AG09319 (cell line): Measurements from ENCODE around the gene HPS4.
"Not testable (repeated sequence)": the region's sequence is repeated elsewhere in the genome, so short reads cannot be mapped to it uniquely, and the experiment has no call there.

Experiments used
- DNase-seq: peaks from one replicate; pipeline ENCODE4 v3.0.0-alpha.2; 2010; ENCODE audit warnings: low read depth; ENCODE audit errors: extremely low read depth
- TF ChIP-seq, protein P1 (sequence below): IDR thresholded peaks from 2 replicates; pipeline ENCODE4 v1.5.1; 2011; ENCODE audit warnings: low read depth, mild to moderate bottlenecking, inconsistent platforms, low read length, moderate library complexity

HPS4 gene

DNA sequence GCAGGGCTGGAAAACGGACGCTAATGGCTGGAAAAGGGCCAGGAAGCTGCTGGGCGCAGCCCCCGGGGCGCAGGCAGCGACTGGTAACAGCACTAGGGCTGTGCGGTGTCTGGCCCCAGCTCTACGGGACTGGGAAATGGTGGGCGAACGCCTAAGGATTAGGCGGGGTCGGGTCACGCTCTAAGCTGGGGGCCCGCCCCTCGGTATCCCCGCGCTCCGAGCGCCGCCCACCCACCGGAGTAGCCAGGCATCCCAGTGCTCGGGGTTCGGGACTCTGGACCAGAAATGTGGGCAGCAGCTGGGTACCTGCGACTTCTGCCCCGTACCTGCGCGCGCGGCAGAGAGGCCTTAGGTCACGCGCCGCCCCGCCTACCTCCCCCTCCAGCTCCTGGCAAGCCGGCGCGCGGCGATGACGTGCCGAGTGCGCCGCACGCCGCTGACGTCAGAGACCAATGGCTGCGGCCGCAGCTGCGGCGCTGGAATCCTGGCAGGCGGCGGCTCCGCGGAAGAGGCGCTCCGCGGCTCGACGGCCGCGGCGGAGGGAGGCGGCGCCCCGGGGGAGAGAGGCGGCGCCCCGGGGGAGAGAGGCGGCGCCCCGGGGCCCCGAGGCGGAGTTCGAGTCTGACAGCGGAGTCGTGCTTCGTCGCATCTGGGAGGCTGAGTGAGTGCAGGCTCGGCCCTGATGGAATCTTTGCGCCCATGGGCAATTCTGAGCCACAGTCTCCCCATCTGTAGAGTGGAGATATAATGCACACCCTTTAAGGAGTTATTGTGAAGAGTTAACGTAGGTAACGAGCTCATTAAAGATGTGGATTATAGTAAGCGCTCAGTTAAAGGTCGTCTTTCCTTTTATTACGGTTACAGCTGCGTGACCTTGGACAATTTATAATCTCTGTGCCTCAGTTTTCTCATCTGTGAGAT, at the start of gene HPS4, which contains the start of gene SRRD:
Gene HPS4 (minus strand): TSS at position 345 of the 921 bp plus-strand sequence. CDS start 2,021 bp downstream, outside the sequence.
Gene SRRD (plus strand): TSS at position 439 of the 921 bp plus-strand sequence. CDS start 14 bp downstream, at position 453.
- TF ChIP-seq, protein P1, sequence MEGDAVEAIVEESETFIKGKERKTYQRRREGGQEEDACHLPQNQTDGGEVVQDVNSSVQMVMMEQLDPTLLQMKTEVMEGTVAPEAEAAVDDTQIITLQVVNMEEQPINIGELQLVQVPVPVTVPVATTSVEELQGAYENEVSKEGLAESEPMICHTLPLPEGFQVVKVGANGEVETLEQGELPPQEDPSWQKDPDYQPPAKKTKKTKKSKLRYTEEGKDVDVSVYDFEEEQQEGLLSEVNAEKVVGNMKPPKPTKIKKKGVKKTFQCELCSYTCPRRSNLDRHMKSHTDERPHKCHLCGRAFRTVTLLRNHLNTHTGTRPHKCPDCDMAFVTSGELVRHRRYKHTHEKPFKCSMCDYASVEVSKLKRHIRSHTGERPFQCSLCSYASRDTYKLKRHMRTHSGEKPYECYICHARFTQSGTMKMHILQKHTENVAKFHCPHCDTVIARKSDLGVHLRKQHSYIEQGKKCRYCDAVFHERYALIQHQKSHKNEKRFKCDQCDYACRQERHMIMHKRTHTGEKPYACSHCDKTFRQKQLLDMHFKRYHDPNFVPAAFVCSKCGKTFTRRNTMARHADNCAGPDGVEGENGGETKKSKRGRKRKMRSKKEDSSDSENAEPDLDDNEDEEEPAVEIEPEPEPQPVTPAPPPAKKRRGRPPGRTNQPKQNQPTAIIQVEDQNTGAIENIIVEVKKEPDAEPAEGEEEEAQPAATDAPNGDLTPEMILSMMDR = no peak
- peak; percentile 74 for DNase-seq

DNA sequence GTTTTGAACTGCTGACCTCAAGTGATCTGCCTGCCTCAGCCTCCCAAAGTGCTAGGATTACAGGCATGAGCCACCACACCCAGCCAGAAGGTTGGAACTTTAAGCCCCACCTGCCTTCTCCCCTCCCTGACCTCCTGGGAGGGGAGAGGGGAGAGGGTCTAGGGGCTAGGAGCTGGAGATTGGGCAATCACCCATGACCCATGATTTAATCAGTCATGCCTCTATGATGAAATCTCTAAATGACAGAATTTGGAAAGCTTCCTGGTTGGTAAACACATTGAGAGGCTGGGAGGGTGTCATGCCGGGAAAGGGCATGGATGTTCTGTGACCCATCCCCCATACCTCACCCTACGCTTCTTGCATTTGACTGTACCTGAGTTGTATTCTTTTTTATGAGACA, 45.8 kb upstream of the HPS4 start:
- no peak for DNase-seq

GRCh38 chr22:26528518-26528917, 44.9 kb upstream of the HPS4 start:
- DNase-seq = not testable (repeated sequence)

More for the DNA sequence above, 45.8 kb upstream of the HPS4 start:
- TF ChIP-seq, protein P1 = no peak

GRCh38 chr22:26527574-26528465, 44.2 kb upstream of the HPS4 start:
- no peak for DNase-seq
- TF ChIP-seq, protein P1 = no peak

GRCh38 chr22:26527167-26527566, 43.6 kb upstream of the HPS4 start:
- TF ChIP-seq, protein P1 = no peak
- DNase-seq = no peak

- TF ChIP-seq, protein P1 = no peak
- DNase-seq = no peak
Observed at GRCh38 chr22:26525946-26526564, 42.5 kb upstream of the HPS4 start.

- no peak for DNase-seq
- TF ChIP-seq, protein P1 = no peak
Observed at GRCh38 chr22:26524870-26525269, 41.3 kb upstream of the HPS4 start.
